Measurements from ENCODE around the gene CATSPERE.

GRCh38 chr1:244437086-244437468 lies 24.0 kb upstream of the CATSPERE start:
- TF ChIP-seq EZH2 (IDR thresholded peaks at IDR 0.05; ENCODE audit: borderline replicate concordance, low read length) (no peak), CTCF (IDR thresholded peaks at IDR 0.05; ENCODE audit: low read length) (no peak)

Data from OCI-LY1 (cell line).